ENCODE measurements around the gene FAM171A2. TPM values are rescaled to one million over a fixed set of nuclear protein-coding genes. Genes with fewer than 3 reads are reported as not detected.
A peak's percentile ranks its signal among the peaks of the same experiment; 100 is the strongest.

Gene FAM171A2
- total RNA-seq, 1 donor from 2014 or later, result 18.1 TPM

DNA sequence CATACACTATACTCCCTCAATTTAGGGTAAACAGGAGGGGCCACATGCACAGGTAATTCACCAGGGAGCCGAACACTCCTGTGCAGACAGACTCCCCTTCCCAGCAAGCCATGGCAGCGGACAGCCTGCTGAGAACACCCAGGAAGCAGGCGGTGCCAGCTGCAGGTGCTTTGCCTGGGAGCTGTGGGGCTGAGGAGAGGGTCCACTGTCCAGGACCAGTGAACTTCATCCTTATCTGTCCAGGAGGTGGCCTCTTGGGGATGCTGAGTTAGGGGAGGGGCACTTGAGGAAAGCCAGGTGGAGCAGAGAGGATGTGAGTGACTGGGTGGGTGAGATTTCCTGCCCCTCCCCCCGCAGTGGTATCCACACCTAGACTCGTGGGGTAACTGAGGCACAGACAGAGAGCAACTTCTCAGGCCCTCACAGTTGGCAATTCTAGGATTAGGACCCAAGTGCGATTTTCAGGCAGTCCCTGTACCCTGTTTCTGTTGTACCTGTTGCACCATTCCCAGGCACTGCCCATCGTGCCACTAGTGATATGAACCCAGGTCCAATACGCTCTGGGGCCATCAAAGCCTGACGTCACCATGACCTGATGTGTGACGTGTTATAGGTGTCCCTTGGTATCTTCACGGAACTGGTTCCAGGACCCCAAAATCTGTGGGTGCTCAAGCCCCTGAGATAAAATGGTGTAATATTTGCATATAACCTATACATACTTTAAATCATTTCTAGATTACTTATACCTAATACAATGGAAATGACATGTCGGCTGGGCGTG is 17.4 kb downstream of the FAM171A2 start:
- Histone ChIP-seq H3K27me3 (peaks cover 15% of the 10 kb centered on the region), H3F3A (ENCODE audit: low read depth) (peaks cover 11% of the 10 kb centered on the region), H3K4me3 (peak overlapping the region; percentile 75), H3K36me3 (no peaks in the 10 kb centered on the region), H3K9me3 (ENCODE audit: low read depth) (no peaks in the 10 kb centered on the region), H4K20me1 (ENCODE audit: low read depth) (peaks cover 14% of the 10 kb centered on the region), H3K79me2 (ENCODE audit: low read depth) (peaks cover 12% of the 10 kb centered on the region), H3K4me1 (no peaks in the 10 kb centered on the region), H3K4me2 (peak overlapping the region; percentile 88), H2AFZ (replicated peaks) (no peak overlapping the region), H3K9ac (no peak overlapping the region), H3K27ac (no peak overlapping the region)
- DNase-seq (ENCODE audit: low spot score), result no peak
- no peak overlapping the region for H3K27ac Mint-ChIP-seq
- no peak for TF ChIP-seq EZH2phosphoT487 (IDR thresholded peaks at IDR 0.05)
- no peak for TF ChIP-seq EZH2 (IDR thresholded peaks at IDR 0.05)
- TF ChIP-seq, protein P1, sequence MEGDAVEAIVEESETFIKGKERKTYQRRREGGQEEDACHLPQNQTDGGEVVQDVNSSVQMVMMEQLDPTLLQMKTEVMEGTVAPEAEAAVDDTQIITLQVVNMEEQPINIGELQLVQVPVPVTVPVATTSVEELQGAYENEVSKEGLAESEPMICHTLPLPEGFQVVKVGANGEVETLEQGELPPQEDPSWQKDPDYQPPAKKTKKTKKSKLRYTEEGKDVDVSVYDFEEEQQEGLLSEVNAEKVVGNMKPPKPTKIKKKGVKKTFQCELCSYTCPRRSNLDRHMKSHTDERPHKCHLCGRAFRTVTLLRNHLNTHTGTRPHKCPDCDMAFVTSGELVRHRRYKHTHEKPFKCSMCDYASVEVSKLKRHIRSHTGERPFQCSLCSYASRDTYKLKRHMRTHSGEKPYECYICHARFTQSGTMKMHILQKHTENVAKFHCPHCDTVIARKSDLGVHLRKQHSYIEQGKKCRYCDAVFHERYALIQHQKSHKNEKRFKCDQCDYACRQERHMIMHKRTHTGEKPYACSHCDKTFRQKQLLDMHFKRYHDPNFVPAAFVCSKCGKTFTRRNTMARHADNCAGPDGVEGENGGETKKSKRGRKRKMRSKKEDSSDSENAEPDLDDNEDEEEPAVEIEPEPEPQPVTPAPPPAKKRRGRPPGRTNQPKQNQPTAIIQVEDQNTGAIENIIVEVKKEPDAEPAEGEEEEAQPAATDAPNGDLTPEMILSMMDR (IDR thresholded peaks at IDR 0.05), result no peak
- H3K4me3 Mint-ChIP-seq, result peak overlapping the region; percentile 95
- H3K36me3 Mint-ChIP-seq, result no peaks in the 10 kb centered on the region
- H3K4me1 Mint-ChIP-seq, result peaks cover 9% of the 10 kb centered on the region
- H3K27me3 Mint-ChIP-seq (ENCODE audit: insufficient read depth, low read depth), result peaks cover 18% of the 10 kb centered on the region
- no peaks in the 10 kb centered on the region for H3K9me3 Mint-ChIP-seq

DNA sequence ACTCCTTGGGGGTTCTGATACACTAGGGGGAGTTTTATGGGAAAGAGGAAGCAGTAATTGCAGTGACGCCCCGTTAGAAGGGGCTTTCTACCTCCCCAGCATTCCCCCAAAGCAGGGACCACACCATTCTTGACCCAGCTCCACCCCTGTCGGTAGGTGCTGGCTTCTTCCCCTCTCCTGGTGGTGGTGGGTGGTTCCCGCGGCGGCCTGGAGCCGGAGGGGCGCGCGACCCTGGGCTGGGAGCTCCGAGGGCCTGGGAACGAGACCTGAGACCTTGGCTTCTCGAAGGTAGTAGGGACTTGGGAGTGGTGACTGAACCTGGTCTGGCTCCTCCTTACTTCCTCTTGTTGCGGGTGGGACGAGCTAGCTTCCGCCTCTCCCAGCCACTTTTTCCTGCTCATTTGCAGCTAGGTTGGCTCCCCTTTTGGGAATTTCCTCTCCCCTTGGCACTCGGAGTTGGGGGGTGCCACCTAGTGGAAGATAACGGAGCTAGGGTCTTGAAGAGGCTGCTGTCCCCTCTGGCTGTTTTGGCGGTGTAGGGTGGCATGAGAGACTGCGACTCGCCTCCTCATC is 18.1 kb downstream of the FAM171A2 start:
- peaks cover 17% of the 10 kb centered on the region for H3K27me3 Mint-ChIP-seq (ENCODE audit: insufficient read depth, low read depth)
- peak overlapping the region; percentile 75 for H3K4me3 ChIP-seq
- TF ChIP-seq, protein P1 (IDR thresholded peaks at IDR 0.05), result peak; percentile 74
- TF ChIP-seq EZH2 (IDR thresholded peaks at IDR 0.05) (no peak), EZH2phosphoT487 (IDR thresholded peaks at IDR 0.05) (no peak)
- no peaks in the 10 kb centered on the region for H3K36me3 Mint-ChIP-seq
- H2AFZ ChIP-seq (replicated peaks), result peak overlapping the region; percentile 37
- peaks cover 9% of the 10 kb centered on the region for H3K4me1 Mint-ChIP-seq
- H3K27ac ChIP-seq, result no peak overlapping the region
- H3K4me1 ChIP-seq, result no peaks in the 10 kb centered on the region
- peaks cover 11% of the 10 kb centered on the region for H3F3A ChIP-seq (ENCODE audit: low read depth)
- H3K9me3 Mint-ChIP-seq, result no peaks in the 10 kb centered on the region
- no peaks in the 10 kb centered on the region for H3K9me3 ChIP-seq (ENCODE audit: low read depth)
- H3K27ac Mint-ChIP-seq, result no peak overlapping the region
- H3K4me3 Mint-ChIP-seq, result peak overlapping the region; percentile 95
- H3K79me2 ChIP-seq (ENCODE audit: low read depth), result peaks cover 12% of the 10 kb centered on the region
- peaks cover 17% of the 10 kb centered on the region for H3K27me3 ChIP-seq
- H3K9ac ChIP-seq, result peak overlapping the region; percentile 29
- H4K20me1 ChIP-seq (ENCODE audit: low read depth), result peaks cover 9% of the 10 kb centered on the region
- peak overlapping the region; percentile 88 for H3K4me2 ChIP-seq
- no peaks in the 10 kb centered on the region for H3K36me3 ChIP-seq
- peak; percentile 91 for DNase-seq (ENCODE audit: low spot score)

DNA sequence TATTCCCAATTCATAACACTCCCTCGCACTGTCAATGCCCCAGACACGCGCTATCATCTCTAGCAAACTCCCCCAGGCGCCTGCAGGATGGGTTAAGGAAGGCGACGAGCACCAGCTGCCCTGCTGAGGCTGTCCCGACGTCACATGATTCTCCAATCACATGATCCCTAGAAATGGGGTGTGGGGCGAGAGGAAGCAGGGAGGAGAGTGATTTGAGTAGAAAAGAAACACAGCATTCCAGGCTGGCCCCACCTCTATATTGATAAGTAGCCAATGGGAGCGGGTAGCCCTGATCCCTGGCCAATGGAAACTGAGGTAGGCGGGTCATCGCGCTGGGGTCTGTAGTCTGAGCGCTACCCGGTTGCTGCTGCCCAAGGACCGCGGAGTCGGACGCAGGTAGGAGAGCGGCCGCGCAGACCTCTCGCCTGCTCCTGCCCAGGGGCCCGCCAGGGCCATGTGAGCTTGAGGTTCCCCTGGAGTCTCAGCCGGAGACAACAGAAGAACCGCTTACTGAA is 18.7 kb downstream of the FAM171A2 start, which contains the start of gene GRN:
GRN (plus strand) TSS at position 364 of the 515 bp plus-strand sequence. CDS start 3,863 bp downstream, outside the sequence.
- DNase-seq (ENCODE audit: low spot score), result peak; percentile 98
- Mint-ChIP-seq H3K36me3 (no peaks in the 10 kb centered on the region), H3K9me3 (no peaks in the 10 kb centered on the region), H3K4me3 (peak within 1 kb of the TSS; percentile 95), H3K27ac (peak within 1 kb of the TSS; percentile 94), H3K4me1 (peaks cover 9% of the 10 kb centered on the region), H3K27me3 (ENCODE audit: insufficient read depth, low read depth) (peaks cover 17% of the 10 kb centered on the region)
- peak within 1 kb of the TSS; percentile 88 for H3K4me2 ChIP-seq
- H4K20me1 ChIP-seq (ENCODE audit: low read depth), result peaks cover 9% of the 10 kb centered on the region
- no peaks in the 10 kb centered on the region for H3K36me3 ChIP-seq
- peaks cover 12% of the 10 kb centered on the region for H3K79me2 ChIP-seq (ENCODE audit: low read depth)
- H3K9ac ChIP-seq, result peak within 1 kb of the TSS; percentile 29
- H3K4me1 ChIP-seq, result no peaks in the 10 kb centered on the region
- no peak within 1 kb of the TSS for H3K27ac ChIP-seq
- peak within 1 kb of the TSS; percentile 75 for H3K4me3 ChIP-seq
- H3F3A ChIP-seq (ENCODE audit: low read depth), result peaks cover 11% of the 10 kb centered on the region
- peak within 1 kb of the TSS; percentile 37 for H2AFZ ChIP-seq (replicated peaks)
- TF ChIP-seq EZH2phosphoT487 (IDR thresholded peaks at IDR 0.05) (no peak), EZH2 (IDR thresholded peaks at IDR 0.05) (peak; percentile 17)
- no peaks in the 10 kb centered on the region for H3K9me3 ChIP-seq (ENCODE audit: low read depth)
- H3K27me3 ChIP-seq, result peaks cover 23% of the 10 kb centered on the region
